Hypothalamus (tissue), 51 donors: ENCODE measurements around the gene TMEM175.

Experiments used
- DNase-seq, 51 donors: peaks; one replicate each; lab custom pipeline; 2025; lab: John Stamatoyannopoulos, UW

The TMEM175 gene, protein sequence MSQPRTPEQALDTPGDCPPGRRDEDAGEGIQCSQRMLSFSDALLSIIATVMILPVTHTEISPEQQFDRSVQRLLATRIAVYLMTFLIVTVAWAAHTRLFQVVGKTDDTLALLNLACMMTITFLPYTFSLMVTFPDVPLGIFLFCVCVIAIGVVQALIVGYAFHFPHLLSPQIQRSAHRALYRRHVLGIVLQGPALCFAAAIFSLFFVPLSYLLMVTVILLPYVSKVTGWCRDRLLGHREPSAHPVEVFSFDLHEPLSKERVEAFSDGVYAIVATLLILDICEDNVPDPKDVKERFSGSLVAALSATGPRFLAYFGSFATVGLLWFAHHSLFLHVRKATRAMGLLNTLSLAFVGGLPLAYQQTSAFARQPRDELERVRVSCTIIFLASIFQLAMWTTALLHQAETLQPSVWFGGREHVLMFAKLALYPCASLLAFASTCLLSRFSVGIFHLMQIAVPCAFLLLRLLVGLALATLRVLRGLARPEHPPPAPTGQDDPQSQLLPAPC

GRCh38 chr4:931960-932712 is at the start of gene TMEM175, which contains the start of gene GAK:
TSS of gene TMEM175 (plus strand) at chr4:932460. CDS start at chr4:947740, 15,280 bp downstream.
TSS of gene GAK (minus strand) at chr4:932316. CDS start at chr4:932187, 129 bp downstream.
- DNase-seq: peak; percentile 61 to 98 (median 90)

DNA sequence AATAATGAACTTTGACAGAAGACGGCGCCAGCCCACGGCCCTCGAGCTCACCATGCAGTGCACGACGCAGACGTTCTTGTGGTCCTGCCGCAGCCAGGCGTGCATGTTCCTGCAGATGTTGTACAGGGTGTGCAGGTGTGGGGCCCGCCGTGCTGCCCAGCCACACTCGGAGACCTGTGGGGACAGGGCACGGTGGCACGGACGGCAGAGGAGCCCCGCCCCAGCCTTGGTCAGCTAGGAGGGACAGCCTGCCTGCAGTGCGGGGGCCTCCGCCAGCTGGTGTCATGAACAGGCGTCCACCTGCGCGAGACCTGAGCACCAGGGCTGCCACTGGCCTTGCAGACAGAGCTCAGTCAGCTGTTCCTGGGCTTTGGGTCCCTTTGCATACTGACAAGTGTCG is 49.6 kb upstream of the TMEM175 start:
- DNase-seq: no peak

GRCh38 chr4:883377-884095 is 48.7 kb upstream of the TMEM175 start:
- DNase-seq: no peak

- DNase-seq: no peak
These were observed 48.0 kb upstream of the TMEM175 start for GRCh38 chr4:884259-884658.

GRCh38 chr4:884896-885295 is 47.4 kb upstream of the TMEM175 start:
- no peak for DNase-seq

DNA sequence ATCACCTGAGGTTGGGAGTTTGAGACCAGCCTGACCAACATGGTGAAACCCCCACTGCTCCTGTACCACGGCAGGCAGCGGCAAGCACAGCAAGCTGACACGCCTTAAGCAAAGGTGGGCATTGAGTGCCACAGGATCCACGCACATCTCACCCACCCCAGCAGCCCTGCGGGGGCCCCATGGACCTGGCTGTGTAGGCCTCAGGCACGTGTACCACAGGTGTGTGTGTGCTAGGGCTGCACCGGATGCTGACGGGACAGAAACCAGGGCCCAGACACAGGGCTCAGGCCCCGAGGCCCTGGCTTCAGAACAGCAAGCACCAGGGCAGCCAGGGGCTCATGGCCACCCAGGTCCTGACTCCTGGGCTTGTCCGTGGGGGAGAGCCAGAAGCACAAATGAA is 46.9 kb upstream of the TMEM175 start:
- DNase-seq: no peak

DNA sequence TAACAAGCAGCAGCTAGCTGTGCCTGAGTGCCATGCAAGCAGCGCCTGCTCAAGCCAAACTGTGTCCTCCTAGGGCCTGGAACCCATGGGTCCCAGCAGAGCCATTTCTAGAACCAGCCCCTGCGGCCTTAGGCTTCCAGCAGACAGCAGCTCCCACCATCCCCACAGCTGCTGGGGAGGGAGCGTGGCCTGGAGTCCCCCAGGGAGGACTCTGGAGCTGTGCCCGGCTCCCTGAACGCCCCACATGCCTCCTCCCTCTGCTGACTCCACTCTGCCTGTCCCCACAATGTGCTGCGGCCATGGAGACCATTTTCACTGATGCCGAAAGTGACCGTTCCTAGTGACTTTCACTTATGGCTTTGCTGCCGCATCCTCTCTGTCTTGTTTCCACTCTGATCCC is 46.0 kb upstream of the TMEM175 start:
- no peak for DNase-seq

DNA sequence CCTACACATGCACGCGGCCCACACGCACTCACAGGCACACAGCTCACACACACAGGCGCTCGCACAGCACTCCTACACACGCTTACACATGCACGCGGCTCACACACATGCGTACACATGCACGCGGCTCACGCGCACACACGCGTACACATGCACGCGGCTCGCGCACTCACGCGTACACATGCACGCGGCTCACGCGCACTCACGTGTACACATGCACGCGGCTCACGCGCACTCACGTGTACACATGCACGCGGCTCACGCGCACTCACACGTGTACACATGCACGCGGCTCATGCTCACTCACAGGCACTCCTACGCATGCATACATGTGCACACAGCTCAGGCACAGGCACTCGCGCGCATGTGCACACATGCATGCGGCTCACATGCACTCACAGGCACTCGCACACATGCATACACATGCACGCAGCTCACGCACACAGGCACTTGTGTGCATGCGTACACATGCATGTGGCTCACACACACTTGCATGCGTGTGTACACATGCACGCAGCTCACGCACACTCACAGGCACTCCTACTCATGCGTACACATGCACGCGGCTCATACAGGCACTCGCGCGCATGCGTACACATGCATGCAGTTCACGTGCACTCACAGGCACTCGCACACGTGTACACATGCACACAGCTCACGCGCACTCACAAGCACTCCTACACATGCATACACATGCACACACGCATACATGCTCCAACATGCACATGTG is 45.1 kb upstream of the TMEM175 start:
- no peak for DNase-seq

GRCh38 chr4:888029-888428 is 44.2 kb upstream of the TMEM175 start:
- no peak for DNase-seq

- no peak for DNase-seq
These were observed 42.7 kb upstream of the TMEM175 start for GRCh38 chr4:889516-889915.

- DNase-seq: no peak
These were observed 42.1 kb upstream of the TMEM175 start for GRCh38 chr4:890036-890695.

DNA sequence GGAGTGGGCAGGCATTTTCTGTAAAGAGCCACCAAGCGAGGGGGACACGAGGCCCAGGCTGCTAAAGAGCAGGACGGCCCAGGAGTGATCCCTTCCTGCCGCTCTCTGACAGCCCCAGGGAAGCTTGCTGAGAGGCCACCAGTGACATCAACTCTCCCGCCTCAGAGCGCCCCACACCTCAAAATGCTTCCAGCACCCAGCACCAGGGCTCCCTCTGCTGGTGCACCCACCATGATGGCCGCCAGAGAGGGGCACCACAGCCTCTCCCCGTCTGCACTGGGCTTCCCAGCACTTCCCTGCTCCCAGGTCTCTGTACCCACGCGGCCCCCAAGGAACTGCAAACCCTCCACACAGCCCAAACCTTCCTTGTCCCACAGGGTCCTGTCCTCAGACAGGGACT is 40.5 kb upstream of the TMEM175 start:
- no peak for DNase-seq

DNA sequence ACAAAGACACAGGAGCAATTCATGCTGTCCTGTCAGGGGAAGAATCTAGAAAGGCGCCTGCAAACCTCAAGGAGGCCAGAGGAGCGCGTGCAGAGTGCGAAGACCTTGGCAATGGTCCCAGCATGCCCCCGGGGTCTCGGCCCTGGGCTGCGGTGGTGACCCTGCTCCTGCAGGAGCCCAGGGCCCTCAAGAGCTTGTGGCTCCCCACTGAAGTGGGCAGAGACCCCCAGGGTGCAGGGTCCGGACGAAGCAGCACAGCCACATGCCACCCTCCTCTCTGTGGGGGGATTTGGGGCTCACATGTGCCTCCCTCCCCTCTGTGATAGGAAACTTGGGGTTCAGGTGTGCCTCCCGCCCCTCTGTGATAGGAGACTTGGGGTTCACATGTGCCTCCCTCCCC is 39.5 kb upstream of the TMEM175 start:
- no peak for DNase-seq

DNA sequence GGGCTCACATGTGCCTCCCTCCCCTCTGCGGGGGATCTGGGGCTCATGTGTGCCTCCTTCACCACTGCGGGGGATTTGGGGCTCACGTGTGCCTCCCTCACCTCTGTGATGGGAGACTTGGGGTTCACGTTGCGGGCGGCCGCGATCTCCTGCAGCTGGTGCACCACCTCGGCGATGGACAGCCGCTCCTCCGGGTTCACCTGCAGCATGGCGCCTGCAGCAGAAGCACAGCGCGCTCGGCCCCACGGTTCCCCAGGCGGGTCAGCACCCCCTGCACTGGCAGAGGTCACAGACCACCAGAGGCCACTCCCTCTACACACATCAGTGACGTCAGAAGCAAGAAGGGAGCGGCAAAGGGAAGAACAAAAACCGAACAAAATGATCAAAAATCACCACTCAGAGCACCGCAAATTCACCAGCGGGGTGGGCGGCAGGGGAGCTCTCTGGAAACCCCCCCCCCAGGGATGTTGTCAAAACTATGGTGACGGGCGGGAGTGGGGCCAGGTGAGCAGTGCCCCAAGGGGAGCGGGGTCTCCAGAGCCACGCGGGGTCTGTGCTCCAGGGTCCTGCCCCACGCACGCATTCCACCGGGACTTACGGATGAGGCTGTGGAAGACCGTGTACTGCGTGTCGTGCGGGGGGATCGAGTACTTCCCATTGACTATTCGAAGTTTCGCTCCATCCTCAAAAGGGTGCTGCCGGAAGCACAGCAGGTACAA is 38.8 kb upstream of the TMEM175 start:
- no peak for DNase-seq

- no peak for DNase-seq
These were observed 38.1 kb upstream of the TMEM175 start for GRCh38 chr4:893995-894705.

- no peak for DNase-seq
These were observed 36.7 kb upstream of the TMEM175 start for GRCh38 chr4:895596-895995.

DNA sequence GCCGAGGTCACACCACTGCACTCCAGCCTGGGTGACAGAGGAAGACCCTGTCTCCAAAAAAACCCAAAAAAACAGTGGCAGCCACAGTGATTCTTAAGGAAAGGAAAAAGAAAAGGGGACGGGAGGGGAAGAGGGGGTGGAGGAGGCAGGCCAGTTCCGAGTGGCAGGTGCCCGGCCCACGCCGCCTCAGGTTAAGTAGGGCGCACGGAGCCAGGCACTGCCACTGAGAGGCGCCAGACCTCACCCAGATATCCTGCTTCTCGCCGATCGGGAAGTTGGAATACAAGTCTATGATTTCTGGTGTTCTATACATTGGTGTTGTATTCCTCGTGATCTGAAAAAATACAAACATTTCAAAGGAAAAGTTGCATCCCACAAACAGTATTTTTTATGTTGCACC is 36.0 kb upstream of the TMEM175 start:
- DNase-seq: no peak

- DNase-seq: no peak
These were observed 35.6 kb upstream of the TMEM175 start for GRCh38 chr4:896630-897029.

- no peak for DNase-seq
These were observed 34.1 kb upstream of the TMEM175 start for GRCh38 chr4:898123-898522.
